AG10803 (cell line): ENCODE measurements around the gene KLF11.

Source experiments
- DNase-seq: peaks from one replicate; pipeline ENCODE4 v3.0.0; 2010; ENCODE audit warnings: low read depth
- H3K4me3 ChIP-seq: 2 replicates; pipeline ENCODE4 v1.5.1; 2011; ENCODE audit warnings: mild to moderate bottlenecking, low read length, control low read depth
- TF ChIP-seq, protein P1 (sequence below): conservative IDR thresholded peaks from 2 replicates; pipeline ENCODE4 v1.5.1; 2011; ENCODE audit warnings: mild to moderate bottlenecking, low read length, control low read depth, inconsistent platforms

Gene KLF11

DNA sequence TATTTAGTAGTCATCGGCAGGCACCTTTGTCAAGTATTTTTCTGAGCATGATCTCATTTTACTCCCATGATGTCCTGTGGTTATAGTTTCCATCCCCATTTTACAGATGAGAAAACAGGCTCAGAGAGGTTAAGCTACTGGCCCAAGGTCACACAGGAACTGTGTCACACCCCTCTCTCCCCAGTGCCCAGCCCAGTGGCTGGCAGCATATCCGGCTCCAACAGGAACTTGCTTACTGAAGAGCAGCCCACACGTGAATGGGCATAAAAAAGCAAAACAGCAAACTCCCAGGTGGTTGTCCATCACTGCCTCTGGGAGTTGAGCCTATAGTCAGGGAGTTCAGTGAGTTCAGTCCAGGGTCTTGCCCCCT is 8.3 kb upstream of the KLF11 start:
- no peak overlapping the region for H3K4me3 ChIP-seq
- TF ChIP-seq, protein P1, sequence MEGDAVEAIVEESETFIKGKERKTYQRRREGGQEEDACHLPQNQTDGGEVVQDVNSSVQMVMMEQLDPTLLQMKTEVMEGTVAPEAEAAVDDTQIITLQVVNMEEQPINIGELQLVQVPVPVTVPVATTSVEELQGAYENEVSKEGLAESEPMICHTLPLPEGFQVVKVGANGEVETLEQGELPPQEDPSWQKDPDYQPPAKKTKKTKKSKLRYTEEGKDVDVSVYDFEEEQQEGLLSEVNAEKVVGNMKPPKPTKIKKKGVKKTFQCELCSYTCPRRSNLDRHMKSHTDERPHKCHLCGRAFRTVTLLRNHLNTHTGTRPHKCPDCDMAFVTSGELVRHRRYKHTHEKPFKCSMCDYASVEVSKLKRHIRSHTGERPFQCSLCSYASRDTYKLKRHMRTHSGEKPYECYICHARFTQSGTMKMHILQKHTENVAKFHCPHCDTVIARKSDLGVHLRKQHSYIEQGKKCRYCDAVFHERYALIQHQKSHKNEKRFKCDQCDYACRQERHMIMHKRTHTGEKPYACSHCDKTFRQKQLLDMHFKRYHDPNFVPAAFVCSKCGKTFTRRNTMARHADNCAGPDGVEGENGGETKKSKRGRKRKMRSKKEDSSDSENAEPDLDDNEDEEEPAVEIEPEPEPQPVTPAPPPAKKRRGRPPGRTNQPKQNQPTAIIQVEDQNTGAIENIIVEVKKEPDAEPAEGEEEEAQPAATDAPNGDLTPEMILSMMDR: no peak
- no peak for DNase-seq

- TF ChIP-seq, protein P1: no peak
- no peak overlapping the region for H3K4me3 ChIP-seq
- no peak for DNase-seq
Observed at GRCh38 chr2:10035633-10036032, 7.7 kb upstream of the KLF11 start.

- TF ChIP-seq, protein P1: peak; percentile 57
- peak; percentile 79 for DNase-seq
- H3K4me3 ChIP-seq: no peak overlapping the region
Observed at GRCh38 chr2:10036095-10036884, 7.1 kb upstream of the KLF11 start.

DNA sequence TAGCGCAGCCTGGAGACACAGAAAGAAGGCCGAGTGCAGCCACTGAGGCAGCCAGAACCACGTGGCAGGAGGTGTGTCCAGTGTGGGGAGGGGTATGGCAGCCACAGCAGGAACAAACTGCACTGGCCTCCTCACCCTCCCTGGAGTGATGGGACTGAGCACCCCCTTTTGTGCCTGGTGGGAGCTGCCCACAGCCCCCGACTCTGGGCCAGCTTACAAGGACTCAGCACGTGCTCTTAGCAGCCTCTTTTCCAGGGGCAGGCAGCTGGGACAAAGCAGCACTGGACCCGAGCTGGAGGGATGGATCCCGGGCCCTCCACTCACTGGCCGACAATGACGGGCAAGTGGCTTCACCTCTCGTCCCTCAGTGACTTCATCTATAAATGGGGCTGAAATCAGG is 5.2 kb upstream of the KLF11 start:
- TF ChIP-seq, protein P1: no peak
- no peak for DNase-seq
- no peak overlapping the region for H3K4me3 ChIP-seq

- TF ChIP-seq, protein P1: no peak
- H3K4me3 ChIP-seq: no peak overlapping the region
- peak; percentile 15 for DNase-seq
Observed at GRCh38 chr2:10038716-10039115, 4.6 kb upstream of the KLF11 start.

DNA sequence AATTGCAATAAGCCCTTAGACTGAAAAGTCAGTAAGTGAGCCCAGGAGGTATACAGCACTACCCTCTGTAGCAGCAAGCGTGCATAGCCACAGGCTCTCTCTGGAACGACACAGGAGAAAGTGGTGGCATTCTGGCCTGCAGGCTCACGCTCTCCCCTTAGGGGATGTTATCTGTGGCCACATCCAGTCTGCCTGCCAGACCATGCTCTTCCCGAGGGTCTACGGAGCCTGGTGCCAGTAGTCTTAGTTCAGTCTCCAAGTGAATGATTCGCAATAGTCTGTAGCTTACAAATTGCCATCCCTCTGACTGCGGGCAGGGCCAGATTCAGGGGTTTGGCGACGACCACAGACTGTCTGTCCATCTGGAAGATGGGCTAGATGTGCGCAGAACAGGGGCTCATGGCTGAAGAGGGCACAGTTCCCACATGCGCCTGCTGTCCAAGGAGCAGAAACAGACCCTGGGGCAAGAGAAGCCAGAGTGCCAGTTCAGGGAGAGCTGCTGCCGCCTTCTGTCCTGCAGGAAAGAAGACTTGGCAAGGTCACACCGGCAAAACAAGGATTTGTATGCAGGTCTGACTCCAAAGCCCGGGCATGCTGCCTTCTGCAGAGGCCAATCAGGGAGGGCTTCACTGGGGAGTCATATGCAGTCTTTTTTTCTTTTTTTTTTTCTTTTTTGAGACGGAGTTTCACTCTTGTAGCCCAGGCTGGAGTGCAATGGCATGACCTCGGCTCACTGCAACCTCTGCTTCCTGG is 3.5 kb upstream of the KLF11 start:
- no peak overlapping the region for H3K4me3 ChIP-seq
- peak; percentile 68 for DNase-seq
- TF ChIP-seq, protein P1: peak; percentile 26; the same call in 1 of the 2 replicates

GRCh38 chr2:10041711-10042110 is 1.6 kb upstream of the KLF11 start:
- no peak for DNase-seq
- TF ChIP-seq, protein P1: no peak
- no peak overlapping the region for H3K4me3 ChIP-seq
